PC-9 (cell line): ENCODE results near the gene DNAH14. TPM values are rescaled to one million over a fixed set of nuclear protein-coding genes. Genes with fewer than 3 reads are reported as not detected.

Source experiments
- BruUV-seq: library from RNA; stranded (reverse); fragments of 400-500 nt; replicated peaks from 2 replicates; lab custom pipeline; 2021; lab: Mats Ljungman, UMichigan
- CTCF ChIA-PET: fragments of 300-600 bp; sonication (Branson Sonifier 250); formaldehyde crosslinking; loops from one replicate; lab custom pipeline; 2022; ENCODE audit warnings: antibody characterized with exemption; lab: Charles Lee
- POLR2A ChIA-PET: fragments of 300-600 bp; sonication (Branson Sonifier 250); formaldehyde crosslinking; loops from one replicate; lab custom pipeline; 2022; ENCODE audit warnings: antibody characterized with exemption; ENCODE audit not compliant: unreplicated experiment; lab: Charles Lee
- DNase-seq, 2 experiments: peaks; one replicate each; pipeline versions ENCODE4 v3.0.0 to v3.0.0-alpha.2; 2015 to 2022; ENCODE audit warnings: mixed read lengths in 1 of 2
- H2AFZ ChIP-seq: fragments of 200-600 bp; sonication (generic); 2 replicates; pipeline ENCODE4 v1.8.1; 2017; ENCODE audit warnings: antibody characterized with exemption
- H3F3A ChIP-seq: fragments of 200-600 bp; sonication (generic); 2 replicates; pipeline ENCODE4 v1.8.1; 2017; ENCODE audit warnings: antibody characterized with exemption, mild to moderate bottlenecking, low read depth; ENCODE audit not compliant: insufficient read depth
- H3K27ac ChIP-seq: fragments of 200-600 bp; sonication (generic); 2 replicates; pipeline ENCODE4 v1.6.1; 2016; ENCODE audit warnings: mixed run types
- H3K27me3 ChIP-seq: fragments of 200-600 bp; sonication (generic); 2 replicates; pipeline ENCODE4 v1.6.1; 2016; ENCODE audit warnings: low read depth, mixed run types; ENCODE audit not compliant: insufficient read depth
- H3K36me3 ChIP-seq: fragments of 200-600 bp; sonication (generic); 2 replicates; pipeline ENCODE4 v1.6.1; 2016; ENCODE audit warnings: low read depth, mixed run types
- H3K4me1 ChIP-seq: fragments of 200-600 bp; sonication (generic); replicated peaks from 2 replicates; pipeline ENCODE4 v1.6.1; 2016; ENCODE audit warnings: mixed run types; ENCODE audit not compliant: insufficient read depth
- H3K4me2 ChIP-seq: fragments of 200-600 bp; sonication (generic); 2 replicates; pipeline ENCODE4 v1.6.1; 2017; ENCODE audit warnings: mixed run types
- H3K4me3 ChIP-seq: fragments of 200-600 bp; sonication (generic); 2 replicates; pipeline ENCODE4 v1.6.1; 2016; ENCODE audit warnings: mixed run types
- H3K79me2 ChIP-seq: fragments of 200-600 bp; sonication (generic); 2 replicates; pipeline ENCODE4 v1.6.1; 2017; ENCODE audit warnings: low read depth, mixed run types
- H3K9me2 ChIP-seq: fragments of 200-600 bp; sonication (generic); 2 replicates; pipeline ENCODE4 v1.8.1; 2017; ENCODE audit warnings: mild to moderate bottlenecking; ENCODE audit not compliant: insufficient read depth
- H3K9me3 ChIP-seq: fragments of 200-600 bp; sonication (generic); 2 replicates; pipeline ENCODE4 v1.8.1; 2016; ENCODE audit warnings: low read depth; ENCODE audit not compliant: insufficient read depth
- H4K20me1 ChIP-seq: fragments of 200-600 bp; sonication (generic); 2 replicates; pipeline ENCODE4 v1.8.1; 2017; ENCODE audit not compliant: insufficient read depth
- EZH2 ChIP-seq: fragments of 200-600 bp; sonication (generic); IDR thresholded peaks from 2 replicates; pipeline ENCODE4 v1.8.0; 2017; ENCODE audit warnings: antibody characterized with exemption, low read depth
- intact Hi-C: fragments of 100-400 bp; cut with micrococcal nuclease; formaldehyde crosslinking; loops from one replicate; pipeline ENCODE4 v1.10.0; 2022; ENCODE audit not compliant: unreplicated experiment
- total RNA-seq: library from RNA; stranded (reverse); gene quantifications from 2 replicates; pipeline ENCODE4 v1.2.3, GENCODE V29; 2021
- TF ChIP-seq, protein P1 (sequence below): fragments of 200-600 bp; sonication (generic); conservative IDR thresholded peaks from 2 replicates; pipeline ENCODE4 v1.6.1; 2017; ENCODE audit warnings: mixed run types, antibody characterized with exemption, mild to moderate bottlenecking, moderate library complexity

The DNAH14 gene
- total RNA-seq, 1 experiment from 2014 or later = 48.8 TPM

GRCh38 chr1:225044258-225044657 is 114.8 kb downstream of the DNAH14 start:
- no peaks in the 10 kb centered on the region for H3K9me2 ChIP-seq
- intact Hi-C loops = no loop called here
- POLR2A ChIA-PET = no interaction called here

GRCh38 chr1:225049594-225049993 is 120.1 kb downstream of the DNAH14 start:
- no peak overlapping the region for H2AFZ ChIP-seq
- no peaks in the 10 kb centered on the region for H3K9me3 ChIP-seq
- intact Hi-C loops = no loop called here
- H4K20me1 ChIP-seq = no peaks in the 10 kb centered on the region
- TF ChIP-seq, protein P1, sequence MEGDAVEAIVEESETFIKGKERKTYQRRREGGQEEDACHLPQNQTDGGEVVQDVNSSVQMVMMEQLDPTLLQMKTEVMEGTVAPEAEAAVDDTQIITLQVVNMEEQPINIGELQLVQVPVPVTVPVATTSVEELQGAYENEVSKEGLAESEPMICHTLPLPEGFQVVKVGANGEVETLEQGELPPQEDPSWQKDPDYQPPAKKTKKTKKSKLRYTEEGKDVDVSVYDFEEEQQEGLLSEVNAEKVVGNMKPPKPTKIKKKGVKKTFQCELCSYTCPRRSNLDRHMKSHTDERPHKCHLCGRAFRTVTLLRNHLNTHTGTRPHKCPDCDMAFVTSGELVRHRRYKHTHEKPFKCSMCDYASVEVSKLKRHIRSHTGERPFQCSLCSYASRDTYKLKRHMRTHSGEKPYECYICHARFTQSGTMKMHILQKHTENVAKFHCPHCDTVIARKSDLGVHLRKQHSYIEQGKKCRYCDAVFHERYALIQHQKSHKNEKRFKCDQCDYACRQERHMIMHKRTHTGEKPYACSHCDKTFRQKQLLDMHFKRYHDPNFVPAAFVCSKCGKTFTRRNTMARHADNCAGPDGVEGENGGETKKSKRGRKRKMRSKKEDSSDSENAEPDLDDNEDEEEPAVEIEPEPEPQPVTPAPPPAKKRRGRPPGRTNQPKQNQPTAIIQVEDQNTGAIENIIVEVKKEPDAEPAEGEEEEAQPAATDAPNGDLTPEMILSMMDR = no peak
- no peak for TF ChIP-seq EZH2
- no peaks in the 10 kb centered on the region for H3K36me3 ChIP-seq
- no peaks in the 10 kb centered on the region for H3K27me3 ChIP-seq
- ChIA-PET POLR2A (no interaction called here), CTCF (no interaction called here)
- no peaks in the 10 kb centered on the region for H3F3A ChIP-seq
- no peaks in the 10 kb centered on the region for H3K9me2 ChIP-seq
- DNase-seq = no peak
- BruUV-seq = no TSS peak
- H3K27ac ChIP-seq = no peak overlapping the region
- H3K4me2 ChIP-seq = no peak overlapping the region
- H3K79me2 ChIP-seq = no peaks in the 10 kb centered on the region
- no peaks in the 10 kb centered on the region for H3K4me1 ChIP-seq
- H3K4me3 ChIP-seq = no peak overlapping the region

More at GRCh38 chr1:225044258-225044657, 114.8 kb downstream of the DNAH14 start:
- H2AFZ ChIP-seq = no peak overlapping the region; the same call in 1 of the 2 replicates
- H3K4me3 ChIP-seq = no peak overlapping the region
- no TSS peak for BruUV-seq
- no peaks in the 10 kb centered on the region for H3K27me3 ChIP-seq
- no peaks in the 10 kb centered on the region for H3K9me3 ChIP-seq
- H3F3A ChIP-seq = no peaks in the 10 kb centered on the region
- H3K4me1 ChIP-seq = no peaks in the 10 kb centered on the region
- H3K27ac ChIP-seq = no peak overlapping the region
- H4K20me1 ChIP-seq = no peaks in the 10 kb centered on the region
- no peaks in the 10 kb centered on the region for H3K79me2 ChIP-seq
- TF ChIP-seq, protein P1 = no peak
- no peak for TF ChIP-seq EZH2
- no peak overlapping the region for H3K4me2 ChIP-seq
- CTCF ChIA-PET = no interaction called here
- H3K36me3 ChIP-seq = no peaks in the 10 kb centered on the region
- DNase-seq = no peak

- intact Hi-C loops = no loop called here
- no peak overlapping the region for H3K4me3 ChIP-seq
- no peak overlapping the region for H2AFZ ChIP-seq
- TF ChIP-seq, protein P1 = no peak
- TF ChIP-seq EZH2 = no peak
- H4K20me1 ChIP-seq = no peaks in the 10 kb centered on the region; the same call in 1 of the 2 replicates
- ChIA-PET CTCF (interaction anchor here (0.6 kb wide), 1 partner anchor 420 kb away, joined by 3 read pairs; no protein-coding TSS in a partner anchor), POLR2A (no interaction called here)
- H3K9me3 ChIP-seq = peaks cover 8% of the 10 kb centered on the region; the same call in 1 of the 2 replicates
- no peaks in the 10 kb centered on the region for H3K4me1 ChIP-seq
- H3K27me3 ChIP-seq = no peaks in the 10 kb centered on the region
- no peaks in the 10 kb centered on the region for H3K79me2 ChIP-seq
- no peaks in the 10 kb centered on the region for H3K36me3 ChIP-seq
- DNase-seq = no peak
- no peak overlapping the region for H3K27ac ChIP-seq
- peaks cover 8% of the 10 kb centered on the region; the same call in 1 of the 2 replicates for H3F3A ChIP-seq
- no peaks in the 10 kb centered on the region for H3K9me2 ChIP-seq
- H3K4me2 ChIP-seq = no peak overlapping the region
- BruUV-seq = no TSS peak
Observed at GRCh38 chr1:225063722-225064121, 134.2 kb downstream of the DNAH14 start.
